EH (cell line): ENCODE data around the gene KRT40.

Source experiments
- DNase-seq: peaks from one replicate; pipeline ENCODE4 v3.0.0-alpha.2; 2015; ENCODE audit warnings: low read depth

Gene KRT40

GRCh38 chr17:40996829-40997228, 12.7 kb upstream of the KRT40 start:
- no peak for DNase-seq

DNA sequence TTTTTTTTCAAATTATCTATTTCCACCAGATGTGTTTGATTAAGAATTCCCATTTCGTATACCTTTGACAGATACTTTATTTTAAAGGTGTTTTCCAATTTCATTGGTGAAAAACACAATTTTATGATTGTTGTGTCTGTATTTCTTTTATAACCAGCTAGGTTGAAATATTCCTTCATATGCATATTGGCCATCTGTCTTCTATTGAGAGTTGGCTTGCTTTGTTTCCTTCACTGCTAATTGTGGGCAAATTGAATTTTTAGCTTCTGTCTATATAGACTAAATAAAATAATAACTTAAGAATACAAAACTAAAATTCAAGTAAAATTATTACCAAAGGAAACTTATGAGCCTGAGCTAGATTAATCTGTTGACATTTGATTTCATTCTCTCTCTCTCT, 11.0 kb upstream of the KRT40 start:
- no peak for DNase-seq

GRCh38 chr17:40993839-40994238, 9.7 kb upstream of the KRT40 start, which contains the start of gene KRTAP3-3:
Gene KRTAP3-3, minus strand, starts transcription at chr17:40994164. Its CDS starts 67 bp downstream, at chr17:40994097.
- no peak for DNase-seq

- DNase-seq, result no peak
These were observed 9.0 kb upstream of the KRT40 start for GRCh38 chr17:40993084-40993483.

DNA sequence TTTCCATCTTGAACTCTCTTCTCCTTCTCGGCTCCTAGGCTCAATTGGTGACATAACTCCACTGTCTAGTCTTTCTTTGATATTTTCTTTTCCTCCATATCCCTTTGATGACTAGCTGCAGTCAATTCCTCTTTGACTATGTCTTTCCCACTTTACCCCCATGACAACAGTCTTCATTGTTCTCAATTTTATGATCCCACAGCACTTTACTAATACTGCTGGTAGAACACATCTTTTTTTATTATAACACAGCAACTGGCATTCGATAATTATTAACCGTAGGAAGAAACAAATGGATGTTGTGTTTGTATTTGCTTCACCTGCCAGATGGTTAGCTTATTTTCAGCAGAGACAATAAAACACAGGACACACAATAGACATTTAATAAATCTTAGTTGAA, 8.5 kb upstream of the KRT40 start:
- DNase-seq, result no peak

GRCh38 chr17:40986920-40987319, 2.8 kb upstream of the KRT40 start:
- no peak for DNase-seq

DNA sequence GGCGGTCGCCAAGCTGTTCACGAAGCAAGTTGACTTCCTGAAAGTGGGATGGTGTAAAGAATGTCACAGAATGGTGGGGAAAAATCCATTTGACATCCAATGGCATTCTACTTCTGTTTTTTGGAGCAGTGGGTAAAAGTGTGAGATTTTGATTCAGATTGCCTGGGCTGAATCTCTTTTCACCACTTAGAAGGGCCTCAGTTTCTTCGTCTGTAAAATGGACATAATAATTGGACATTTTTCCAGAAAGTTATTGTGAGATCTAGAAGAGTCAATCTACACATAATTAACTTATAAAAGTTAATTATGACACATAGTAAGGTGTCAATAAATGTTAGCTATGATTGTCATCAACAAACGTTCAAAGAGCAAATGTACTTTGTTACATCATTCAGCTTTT, 3.0 kb downstream of the KRT40 start:
- DNase-seq, result no peak

DNA sequence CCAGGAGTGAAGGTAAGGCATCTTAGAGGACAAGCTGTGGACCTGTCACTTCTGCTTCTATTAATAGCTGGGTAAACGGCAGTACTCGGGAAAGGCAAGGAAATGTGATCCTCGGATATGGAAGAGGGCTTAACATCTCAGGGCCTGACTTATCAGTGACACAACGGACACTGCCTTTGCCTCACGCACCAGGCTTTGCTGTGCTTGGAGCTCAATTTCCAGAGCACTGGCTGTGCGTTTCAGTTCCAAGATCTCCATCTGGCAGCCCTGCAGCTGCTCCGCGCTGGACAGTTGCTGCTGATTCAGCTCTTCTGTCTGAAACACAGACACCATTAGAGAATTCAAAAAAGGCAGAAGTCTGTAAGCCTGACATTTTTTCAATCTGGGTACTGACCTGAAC, 3.5 kb downstream of the KRT40 start:
- DNase-seq, result peak; percentile 44

DNA sequence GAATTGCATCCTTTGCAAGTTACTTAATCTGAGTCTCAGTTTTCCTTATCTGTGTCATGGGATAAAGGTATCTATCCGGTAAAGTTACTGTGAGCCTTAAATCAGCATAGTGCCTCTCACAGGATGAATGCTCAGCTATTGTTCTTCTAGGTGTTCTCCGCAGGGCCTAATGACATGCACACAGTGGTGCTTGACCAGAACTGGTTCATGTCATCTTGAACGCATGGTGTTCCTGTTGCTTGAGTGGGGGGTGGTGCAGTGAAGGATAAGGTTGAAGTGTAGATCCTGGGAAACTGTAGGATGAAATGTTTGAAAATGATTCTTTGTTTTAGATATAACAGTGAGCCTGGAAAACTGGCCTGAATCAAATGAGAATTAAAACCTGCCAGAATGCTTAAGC, 4.0 kb downstream of the KRT40 start:
- DNase-seq, result no peak

GRCh38 chr17:40978575-40979151, 5.5 kb downstream of the KRT40 start:
- DNase-seq, result no peak

- no peak for DNase-seq
These were observed 8.6 kb downstream of the KRT40 start for GRCh38 chr17:40975516-40975915.

DNA sequence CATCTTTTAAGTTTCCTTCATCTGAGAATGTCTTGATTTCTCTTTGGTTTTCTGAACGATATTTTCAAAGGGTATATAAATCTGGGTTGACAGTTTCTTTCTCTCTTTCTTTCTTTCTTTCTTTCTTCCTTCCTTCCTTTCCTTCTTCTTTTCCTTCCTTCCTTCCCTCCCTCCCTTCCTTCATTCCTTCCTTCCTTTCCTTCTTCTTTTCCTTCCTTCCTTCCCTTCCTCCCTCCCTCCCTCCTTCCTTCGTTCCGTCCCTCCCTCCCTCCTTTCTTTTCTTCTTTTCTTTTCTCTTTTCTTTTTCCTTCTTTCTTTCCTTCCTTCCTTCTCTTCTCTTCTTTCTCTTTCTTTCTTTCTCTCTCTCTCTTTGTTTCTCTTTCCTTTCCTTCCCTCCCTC, 9.8 kb downstream of the KRT40 start:
- no peak for DNase-seq

DNA sequence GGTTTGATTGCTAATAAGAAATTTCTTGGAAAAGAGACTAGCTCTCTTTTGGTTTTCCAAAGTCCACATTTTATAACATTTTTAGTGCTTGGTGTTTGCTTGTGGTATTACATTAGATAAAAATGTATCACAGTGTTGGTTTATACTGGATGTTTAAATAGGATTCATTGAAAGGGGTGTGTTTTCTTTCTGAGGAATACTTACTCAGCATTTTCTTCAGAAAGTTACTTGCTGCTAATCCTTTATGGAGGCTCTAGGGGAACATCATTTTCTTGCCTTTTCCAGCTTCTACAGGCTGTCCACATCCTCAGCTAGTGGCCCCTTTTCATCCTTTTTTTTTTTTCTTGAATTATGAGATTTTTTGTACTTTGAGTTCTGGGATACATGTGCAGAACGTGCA, 16.5 kb downstream of the KRT40 start:
- DNase-seq, result no peak

GRCh38 chr17:40966848-40967247, 17.3 kb downstream of the KRT40 start, which contains the start of gene KRT39:
Gene KRT39, minus strand, starts transcription at chr17:40966948. Its CDS starts 92 bp downstream, at chr17:40966856.
- DNase-seq, result no peak

DNA sequence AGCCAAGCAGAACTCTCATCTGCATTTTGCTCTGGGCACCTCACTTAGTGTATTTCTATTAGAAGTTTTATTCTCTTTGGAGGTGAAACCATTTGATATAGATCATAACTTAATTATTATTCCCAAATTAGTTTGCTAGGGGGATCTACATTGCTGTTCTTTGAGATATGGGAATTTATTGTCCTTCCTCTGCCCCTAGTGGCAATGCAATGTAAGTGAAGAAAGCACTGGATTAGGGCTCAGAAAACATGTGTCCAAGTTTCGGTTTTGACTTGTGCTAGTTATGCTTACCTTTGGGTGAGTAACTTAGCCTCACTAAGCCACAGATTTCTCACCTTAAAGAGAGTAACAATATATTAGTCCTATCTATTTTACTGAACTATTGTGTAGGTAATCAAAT, 20.3 kb downstream of the KRT40 start:
- DNase-seq, result no peak

GRCh38 chr17:40962059-40962561, 22.0 kb downstream of the KRT40 start:
- DNase-seq, result no peak

DNA sequence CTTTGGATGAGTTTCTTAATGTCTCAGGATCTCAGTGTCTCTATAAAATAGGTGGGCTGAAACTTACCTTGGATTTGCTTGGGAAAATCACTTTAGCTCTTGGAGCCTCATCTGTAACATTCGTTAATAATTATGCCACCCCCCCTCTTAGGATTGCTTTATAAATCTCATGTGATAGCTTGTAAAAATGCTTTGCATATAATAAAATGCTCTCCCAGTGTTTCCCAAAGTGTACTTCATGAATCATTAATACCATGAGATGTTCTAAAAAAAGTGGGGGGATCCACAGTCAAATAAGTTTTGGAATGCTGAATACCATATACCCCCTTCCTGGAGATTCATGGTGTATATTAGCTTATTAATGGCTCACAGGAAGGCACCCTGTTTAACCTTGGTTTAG, 22.5 kb downstream of the KRT40 start:
- DNase-seq, result peak; percentile 65

DNA sequence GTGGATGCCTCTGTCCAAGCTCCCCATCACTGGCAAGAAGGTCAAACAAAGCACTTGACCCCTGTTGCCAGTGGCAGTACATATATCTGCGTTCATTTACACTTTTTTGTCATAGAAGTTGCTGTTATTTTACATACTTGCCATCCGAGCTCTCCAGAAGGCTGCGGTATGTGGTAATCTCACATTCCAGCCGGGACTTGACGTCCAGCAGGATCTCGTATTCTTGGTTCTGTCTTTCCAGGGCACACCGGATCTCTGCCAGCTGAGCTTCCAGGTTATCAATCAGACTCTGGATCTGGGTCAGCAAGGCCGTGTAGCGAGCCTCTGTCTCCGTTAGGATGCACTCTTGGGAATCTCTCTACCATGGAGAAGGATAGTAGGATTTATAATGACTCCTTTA, 24.0 kb downstream of the KRT40 start:
- no peak for DNase-seq

DNA sequence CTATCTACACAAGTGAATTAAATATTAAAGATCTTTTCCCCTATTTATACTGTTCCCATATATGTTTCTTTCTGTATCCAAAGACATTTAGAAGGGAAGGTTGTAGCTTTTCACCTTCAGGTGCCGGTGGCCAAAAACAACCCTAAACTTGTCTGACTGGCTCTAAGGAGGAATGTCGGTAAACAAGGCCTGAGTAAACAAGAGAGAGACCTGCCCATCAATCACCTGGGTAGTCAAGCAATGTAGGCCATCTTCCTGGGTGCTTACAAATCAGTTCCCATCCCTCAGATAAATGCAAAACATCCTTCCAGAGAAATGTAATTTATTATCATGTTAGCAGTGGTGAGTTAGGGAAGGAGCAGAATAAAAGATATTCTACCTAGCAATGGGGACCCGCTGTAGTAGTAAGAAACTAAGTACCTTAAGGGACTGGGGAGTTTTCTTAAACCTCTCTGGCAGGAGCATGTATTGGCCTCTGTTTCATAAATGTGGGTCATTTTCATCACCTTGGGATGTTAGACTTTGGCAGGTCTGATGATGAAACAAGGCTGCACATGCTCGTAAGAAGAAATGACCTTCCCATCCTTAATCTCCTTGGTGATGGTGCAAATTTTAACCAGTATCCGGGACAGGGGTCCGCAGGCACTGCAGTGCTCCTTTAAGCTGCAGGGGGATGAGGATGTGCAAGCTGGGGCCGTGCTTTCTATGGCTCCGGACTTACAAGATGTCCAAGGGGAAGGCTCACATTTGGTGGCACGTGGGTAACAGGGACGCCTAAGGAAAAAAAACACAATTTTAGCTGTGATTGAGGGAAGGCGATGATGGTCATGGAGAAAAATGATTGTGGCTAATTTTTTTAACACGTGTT, 25.8 kb downstream of the KRT40 start:
- no peak for DNase-seq

DNA sequence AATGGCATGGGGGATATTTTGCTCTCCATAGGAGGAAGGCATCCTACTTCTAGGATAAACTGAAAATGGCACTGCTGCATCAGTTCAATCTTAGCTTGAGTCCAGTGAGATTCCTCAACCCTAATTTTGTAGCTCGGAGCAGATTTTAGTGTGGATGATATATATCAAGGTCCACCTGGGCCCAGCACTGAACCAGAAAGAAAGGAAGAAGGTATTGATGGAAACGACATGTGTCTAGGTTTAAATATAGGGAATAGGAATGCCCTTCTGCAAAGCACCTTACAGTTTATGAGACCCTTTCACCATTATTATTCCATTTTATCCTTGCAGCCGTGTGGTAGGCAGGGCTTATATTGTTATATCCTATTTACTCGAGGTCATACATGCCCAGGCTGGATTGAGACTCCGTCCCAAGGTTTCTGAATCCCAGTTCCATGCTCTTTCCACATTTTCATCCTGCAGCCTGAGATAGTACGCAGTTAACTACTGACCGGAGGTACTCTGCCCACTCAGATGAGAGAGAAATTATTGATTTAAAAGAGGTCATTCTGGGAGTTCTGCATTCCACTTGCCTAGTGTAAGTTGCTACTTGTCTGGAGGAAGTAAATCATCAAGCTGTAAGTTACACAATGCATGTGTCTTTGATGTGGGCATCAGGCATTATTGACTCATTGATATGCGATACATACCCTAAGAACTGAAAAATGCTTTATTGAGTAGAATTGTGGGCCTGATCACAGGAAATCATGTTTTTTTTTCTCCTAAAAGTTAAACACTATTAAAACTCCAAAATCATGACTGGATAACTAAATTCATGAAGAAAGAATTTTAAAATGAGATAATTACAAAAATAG, 27.5 kb downstream of the KRT40 start:
- peak; percentile 93 for DNase-seq

DNA sequence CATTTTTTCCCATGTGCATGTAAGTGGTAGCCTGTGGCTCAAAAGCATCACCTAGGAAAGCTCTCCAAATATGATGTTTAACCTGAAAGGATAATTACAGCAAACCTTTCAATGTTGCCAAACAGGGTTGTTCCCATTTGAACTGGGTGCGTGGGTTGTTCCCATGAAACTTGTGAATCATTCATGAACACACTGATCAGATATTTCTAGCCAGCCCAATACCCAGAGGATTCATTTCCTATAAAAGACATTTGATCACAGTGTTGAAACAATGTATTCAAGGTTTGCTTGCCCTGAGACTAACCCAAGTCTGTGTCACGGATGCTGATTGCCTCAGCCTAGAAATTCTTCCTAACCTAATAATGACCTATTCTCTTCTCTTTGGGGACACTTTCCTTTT, 30.2 kb downstream of the KRT40 start:
- peak; percentile 73 for DNase-seq

- peak; percentile 96 for DNase-seq
These were observed 31.5 kb downstream of the KRT40 start for GRCh38 chr17:40952661-40953060.
